GM18508 (cell line): ENCODE measurements around the gene PHACTR2.

ENCODE experiments used
- ATAC-seq: cut with Tn5 transposase; IDR thresholded peaks from one replicate; pipeline ENCODE4 v1.9.1; 2021; ENCODE audit warnings: moderate number of reproducible peaks; ENCODE audit not compliant: insufficient read depth, unreplicated experiment

The PHACTR2 gene

GRCh38 chr6:143696664-143697000 lies 18.9 kb downstream of the PHACTR2 start:
- no peak for ATAC-seq

- no peak for ATAC-seq
Observed at GRCh38 chr6:143697076-143697800, 19.5 kb downstream of the PHACTR2 start.

- ATAC-seq = no peak
Observed at GRCh38 chr6:143698329-143698728, 20.6 kb downstream of the PHACTR2 start.

GRCh38 chr6:143698759-143699429 lies 21.1 kb downstream of the PHACTR2 start:
- no peak for ATAC-seq

- ATAC-seq = no peak
Observed at GRCh38 chr6:143699430-143699825, 21.7 kb downstream of the PHACTR2 start.

DNA sequence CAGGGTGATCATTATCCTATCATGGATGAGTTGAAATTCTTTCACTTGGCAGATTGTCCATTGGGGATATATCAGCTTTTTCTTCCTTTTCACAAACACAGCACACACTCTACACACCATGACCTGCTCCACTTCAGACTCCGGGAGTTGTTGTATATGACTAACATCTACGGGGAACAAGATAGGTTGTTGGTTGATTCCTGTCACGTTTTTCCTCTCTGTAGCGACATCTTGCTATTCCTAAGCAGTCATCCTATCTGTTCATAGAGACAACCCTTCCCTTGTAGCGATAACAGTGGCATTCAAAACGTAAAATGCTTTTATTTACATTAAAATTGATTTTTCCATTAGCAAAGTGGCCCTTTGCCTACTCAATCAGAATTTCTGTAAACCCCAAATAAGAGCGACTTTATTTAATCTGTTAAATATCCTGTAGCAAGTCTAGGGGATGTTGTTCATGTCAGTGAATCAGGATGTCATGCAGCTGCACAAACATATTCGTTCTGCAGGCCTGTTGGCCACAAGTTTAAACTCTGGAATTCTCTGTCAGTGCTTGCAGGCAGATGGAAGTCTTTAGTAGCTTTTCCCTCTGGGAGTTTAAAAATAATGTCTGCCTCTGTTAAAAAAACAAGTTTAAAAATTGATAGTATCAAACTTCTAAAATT lies 23.1 kb downstream of the PHACTR2 start:
- no peak for ATAC-seq

DNA sequence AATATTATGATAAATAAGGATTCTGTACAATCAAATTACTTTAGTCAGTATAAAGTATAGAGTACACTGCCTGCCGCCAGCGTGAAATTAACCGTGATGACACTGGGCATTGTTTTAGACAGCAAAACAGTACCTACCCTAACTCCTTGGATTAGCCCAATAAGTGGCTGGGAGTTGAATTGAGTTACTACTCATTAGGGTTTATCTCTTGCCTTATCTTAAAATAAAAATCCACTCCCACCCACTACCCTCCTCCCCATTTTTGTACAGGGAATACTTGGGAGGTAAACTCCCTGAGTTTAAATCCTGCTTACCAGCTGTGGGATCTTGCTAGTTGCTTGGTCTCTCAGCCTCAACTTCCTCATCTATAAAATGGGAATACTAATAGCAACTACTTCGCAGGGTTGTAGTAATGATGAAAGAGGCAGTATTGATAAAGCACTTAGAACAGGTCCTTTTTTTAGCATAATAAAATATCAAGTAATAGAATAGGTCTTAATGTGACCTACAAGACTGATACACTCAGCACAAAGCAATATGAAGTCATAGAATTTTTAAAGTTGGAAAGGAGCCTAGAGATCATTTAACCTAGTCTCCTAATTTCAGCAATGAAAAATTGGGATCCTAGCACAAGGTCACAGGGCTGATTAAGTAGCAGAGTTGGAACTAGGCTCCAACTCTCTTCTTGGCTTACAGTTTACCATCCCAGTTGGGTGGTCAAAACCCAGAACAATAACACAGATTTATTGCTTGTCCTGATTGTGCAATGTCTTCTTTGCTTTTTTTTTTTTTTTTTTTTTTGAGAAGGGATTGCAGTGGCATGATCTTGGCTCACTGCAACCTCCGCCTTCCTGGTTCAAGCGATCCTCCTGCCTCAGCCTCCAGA lies 23.8 kb downstream of the PHACTR2 start:
- no peak for ATAC-seq

DNA sequence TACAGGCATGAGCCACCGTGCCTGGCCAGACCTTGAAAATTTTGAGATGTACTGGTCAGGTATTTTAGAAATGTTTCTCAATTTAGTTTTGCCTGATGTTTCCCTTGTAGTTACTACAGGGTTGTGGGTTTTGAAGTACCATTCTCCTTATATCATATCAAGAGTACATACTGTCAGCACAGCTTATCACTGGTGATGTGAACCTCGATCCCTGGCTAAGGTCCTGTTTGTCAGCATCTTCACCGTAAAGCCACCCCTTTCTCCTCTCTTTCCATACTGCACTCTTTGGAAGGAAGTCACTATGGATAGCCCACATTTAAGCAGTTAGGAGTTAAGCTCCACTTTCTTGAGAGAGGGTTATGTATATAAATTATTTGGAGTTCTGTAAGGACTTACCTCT lies 27.8 kb downstream of the PHACTR2 start:
- ATAC-seq = no peak

DNA sequence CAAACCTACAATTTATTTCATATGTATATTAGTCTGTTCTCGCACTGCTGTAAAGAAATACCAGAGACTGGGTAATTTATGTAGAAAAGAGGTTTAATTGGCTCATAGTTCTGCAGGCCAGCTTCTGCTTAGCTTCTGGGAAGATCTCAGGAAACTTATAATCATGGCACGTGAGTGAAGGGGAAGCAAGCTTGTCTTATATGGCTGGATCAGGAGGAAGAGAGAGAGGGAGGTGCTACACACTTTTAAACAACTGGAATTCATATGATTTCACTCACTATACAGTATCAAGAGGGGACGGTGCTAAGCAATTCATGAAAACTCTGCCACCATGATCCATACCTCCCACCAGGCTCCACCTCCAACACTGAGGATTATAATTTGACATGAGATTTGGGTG lies 29.9 kb downstream of the PHACTR2 start:
- no peak for ATAC-seq

DNA sequence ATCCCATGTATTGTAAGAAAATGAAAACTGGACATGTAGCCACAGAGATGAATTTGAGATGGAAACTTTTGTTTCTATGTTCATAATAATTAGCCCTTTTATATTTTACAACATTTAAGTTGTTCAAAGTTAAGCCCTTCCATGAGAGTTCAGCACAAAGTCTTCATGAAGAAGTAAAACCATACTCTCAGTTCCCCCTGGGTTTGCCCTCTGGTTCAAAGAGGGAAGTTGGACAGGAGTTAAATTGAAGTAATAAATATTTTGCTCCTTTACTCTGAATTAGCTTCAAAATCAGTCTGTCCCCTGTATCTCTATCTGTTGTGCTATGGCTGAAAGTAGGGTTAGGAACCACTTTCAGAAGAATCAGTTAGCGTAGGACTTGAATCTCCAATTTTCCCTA lies 31.1 kb downstream of the PHACTR2 start:
- ATAC-seq = no peak

DNA sequence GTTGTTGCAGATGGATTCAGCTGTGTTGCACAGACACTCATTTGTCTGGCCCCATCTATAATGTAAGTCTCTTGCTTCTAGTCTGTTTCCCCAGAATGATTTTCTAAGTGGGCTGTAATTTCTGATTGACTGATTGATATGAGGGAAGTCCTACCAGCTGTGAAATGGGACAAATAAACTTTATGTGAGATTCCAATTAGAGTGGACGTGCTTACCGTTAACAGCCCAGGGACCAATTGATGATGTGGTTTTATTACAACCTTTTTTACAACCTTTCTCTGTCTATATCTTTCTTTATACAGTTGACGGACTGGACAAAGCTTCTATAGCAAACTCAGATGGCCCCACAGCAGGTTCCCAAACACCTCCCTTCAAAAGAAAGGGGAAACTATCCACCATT lies 33.9 kb downstream of the PHACTR2 start:
- ATAC-seq = no peak

DNA sequence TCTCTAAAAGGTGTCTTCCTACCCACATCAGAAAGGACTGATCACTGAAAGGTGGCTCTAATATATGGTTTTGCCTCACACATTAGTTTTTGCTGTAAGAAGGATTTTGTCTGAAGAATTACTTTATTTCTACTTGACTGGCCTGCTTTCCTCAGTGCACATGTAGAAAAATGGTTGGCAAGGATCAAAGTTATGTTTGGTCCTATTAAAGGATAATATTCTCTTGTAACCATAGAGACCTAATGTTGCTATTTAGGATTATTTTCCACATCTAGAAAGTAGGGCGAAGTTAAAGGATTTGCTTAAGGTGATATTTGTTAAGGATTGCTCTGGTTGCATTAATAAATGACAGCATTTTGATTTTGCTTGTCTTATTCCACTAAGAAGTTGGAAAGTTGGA lies 40.7 kb downstream of the PHACTR2 start:
- ATAC-seq = no peak

- no peak for ATAC-seq
Observed at GRCh38 chr6:143721642-143722041, 43.9 kb downstream of the PHACTR2 start.

DNA sequence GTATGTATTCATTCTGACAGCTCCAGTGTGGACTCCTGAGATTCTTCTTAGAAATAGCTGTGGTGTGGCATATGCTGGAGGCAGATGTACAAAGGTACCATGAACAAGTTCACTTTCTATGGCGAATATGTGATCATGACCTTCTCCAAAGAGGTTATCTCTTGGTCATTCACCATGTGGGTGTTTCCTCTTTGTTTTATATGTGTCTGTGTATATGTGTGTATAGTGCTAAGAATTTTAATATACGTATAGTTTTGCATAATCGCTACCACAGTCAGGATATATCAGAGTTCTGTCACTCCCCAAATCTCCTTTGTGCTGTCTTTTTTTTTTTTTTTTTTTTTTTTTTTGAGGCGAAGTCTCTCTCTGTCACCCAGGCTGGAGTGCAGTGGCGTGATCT lies 47.1 kb downstream of the PHACTR2 start:
- ATAC-seq = no peak

- ATAC-seq = no peak
Observed at GRCh38 chr6:143726015-143726647, 48.4 kb downstream of the PHACTR2 start.

GRCh38 chr6:143727035-143727434 lies 49.3 kb downstream of the PHACTR2 start:
- no peak for ATAC-seq

- no peak for ATAC-seq
Observed at GRCh38 chr6:143731789-143732188, 54.0 kb downstream of the PHACTR2 start.

DNA sequence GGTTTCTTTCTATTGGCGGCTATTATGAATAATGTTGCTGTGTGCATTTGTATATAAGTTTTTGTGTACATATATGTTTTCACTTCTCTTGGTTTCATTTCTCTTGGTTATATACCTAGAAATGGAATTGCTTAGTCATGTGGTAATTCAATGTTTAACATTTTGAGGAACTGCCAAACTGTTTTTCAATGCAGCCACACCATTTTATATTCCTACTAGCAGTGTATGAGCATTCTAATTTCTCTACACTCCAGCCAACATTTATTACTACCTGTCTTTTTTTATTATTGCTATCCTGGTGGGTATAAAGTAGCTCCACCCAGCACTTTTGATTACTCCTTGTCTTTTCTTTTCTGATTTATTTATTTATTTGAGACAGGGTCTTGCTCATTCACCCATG lies 54.8 kb downstream of the PHACTR2 start:
- ATAC-seq = no peak

- ATAC-seq = no peak
Observed at GRCh38 chr6:143733510-143733909, 55.7 kb downstream of the PHACTR2 start.

- no peak for ATAC-seq
Observed at GRCh38 chr6:143734641-143735063, 56.9 kb downstream of the PHACTR2 start.
